ENCODE data around the gene TRIP12.

DNA sequence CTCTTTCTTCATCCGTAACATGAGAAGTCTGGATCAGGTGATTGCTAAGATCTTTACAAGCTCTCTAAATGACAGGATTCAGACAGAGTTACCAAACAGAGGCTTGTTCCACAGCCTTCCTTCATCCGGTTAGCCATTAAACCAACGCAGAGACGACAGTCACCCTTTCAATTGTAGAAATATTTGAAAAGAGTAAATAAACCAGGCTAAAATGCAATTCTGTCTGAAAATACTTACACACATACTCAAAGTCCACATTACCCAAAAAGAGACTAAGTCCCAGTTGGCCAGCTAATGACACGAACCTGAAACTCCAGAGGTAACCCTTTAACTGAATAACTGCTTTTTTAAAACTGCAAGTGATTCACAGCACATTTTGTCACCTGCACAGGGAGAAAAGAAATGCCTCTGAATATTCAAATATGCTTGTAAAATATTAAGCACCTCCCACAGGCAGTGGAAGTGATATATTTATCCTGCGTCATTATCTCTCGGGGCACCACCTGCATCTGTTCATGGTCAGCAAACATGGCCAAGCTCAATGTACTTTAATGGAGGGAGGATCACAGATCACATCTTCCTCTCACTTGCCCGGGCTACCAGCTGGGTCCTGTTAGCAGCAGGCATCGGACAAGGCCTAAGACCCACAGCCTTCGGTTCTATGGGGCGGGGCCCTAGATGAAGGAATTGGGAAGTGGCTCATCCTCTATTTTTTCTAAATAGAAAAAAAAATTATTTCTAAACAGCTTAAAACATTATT lies 168.7 kb downstream of the TRIP12 start:
- TF ChIP-seq CTCF (conservative IDR thresholded peaks at IDR 0.05; ENCODE audit: low read depth, low read length) (no peak), MXI1 (IDR thresholded peaks at IDR 0.05; ENCODE audit: borderline replicate concordance, low read depth, low read length) (no peak), POLR2A (IDR thresholded peaks at IDR 0.05; ENCODE audit: low read depth, low read length) (no peak), CEBPB (IDR thresholded peaks at IDR 0.05; ENCODE audit: low read depth, low read length) (no peak), RFX5 (IDR thresholded peaks at IDR 0.05; ENCODE audit: low read depth, low read length) (no peak), USF2 (IDR thresholded peaks at IDR 0.05; ENCODE audit: low read depth, low read length) (no peak), MAZ (IDR thresholded peaks at IDR 0.05; ENCODE audit: borderline replicate concordance, low read depth, low read length) (no peak), RAD21 (IDR thresholded peaks at IDR 0.05; ENCODE audit: low read length) (no peak), FOS (IDR thresholded peaks at IDR 0.05; ENCODE audit: low read depth, low read length) (no peak), BHLHE40 (IDR thresholded peaks at IDR 0.05; ENCODE audit: low read depth, low read length) (no peak)
- TF ChIP-seq, protein P1, sequence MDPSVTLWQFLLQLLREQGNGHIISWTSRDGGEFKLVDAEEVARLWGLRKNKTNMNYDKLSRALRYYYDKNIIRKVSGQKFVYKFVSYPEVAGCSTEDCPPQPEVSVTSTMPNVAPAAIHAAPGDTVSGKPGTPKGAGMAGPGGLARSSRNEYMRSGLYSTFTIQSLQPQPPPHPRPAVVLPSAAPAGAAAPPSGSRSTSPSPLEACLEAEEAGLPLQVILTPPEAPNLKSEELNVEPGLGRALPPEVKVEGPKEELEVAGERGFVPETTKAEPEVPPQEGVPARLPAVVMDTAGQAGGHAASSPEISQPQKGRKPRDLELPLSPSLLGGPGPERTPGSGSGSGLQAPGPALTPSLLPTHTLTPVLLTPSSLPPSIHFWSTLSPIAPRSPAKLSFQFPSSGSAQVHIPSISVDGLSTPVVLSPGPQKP (IDR thresholded peaks at IDR 0.05; ENCODE audit: borderline replicate concordance, low read depth, low read length): no peak
